ENCODE measurements around the gene ZGLP1.

DNA sequence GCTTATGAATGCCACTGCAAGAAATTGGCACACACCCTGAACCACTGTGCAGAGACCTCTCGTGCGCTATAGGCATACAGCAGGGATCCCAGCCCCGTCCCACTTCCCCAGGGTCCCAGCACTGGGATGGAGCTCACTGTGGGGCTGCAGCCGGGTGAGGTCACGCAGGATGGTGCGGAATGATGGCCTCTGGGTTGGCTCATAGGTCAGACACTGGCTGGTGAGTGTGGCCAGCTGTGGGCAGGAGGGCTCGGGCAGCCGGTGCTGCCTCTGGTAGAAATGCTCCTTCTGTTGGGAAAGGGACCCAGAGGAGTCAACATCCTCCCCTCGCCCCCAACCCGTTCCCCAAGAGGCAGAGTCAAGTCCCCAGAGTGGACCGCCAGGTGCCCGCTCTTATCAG lies 46.8 kb upstream of the ZGLP1 start:
- TF ChIP-seq POLR2A (IDR thresholded peaks at IDR 0.05; ENCODE audit: insufficient read depth in 1 of 2, low read depth in 2 of 2, low read length in 2 of 2), result no peak
- TF ChIP-seq, protein P1, sequence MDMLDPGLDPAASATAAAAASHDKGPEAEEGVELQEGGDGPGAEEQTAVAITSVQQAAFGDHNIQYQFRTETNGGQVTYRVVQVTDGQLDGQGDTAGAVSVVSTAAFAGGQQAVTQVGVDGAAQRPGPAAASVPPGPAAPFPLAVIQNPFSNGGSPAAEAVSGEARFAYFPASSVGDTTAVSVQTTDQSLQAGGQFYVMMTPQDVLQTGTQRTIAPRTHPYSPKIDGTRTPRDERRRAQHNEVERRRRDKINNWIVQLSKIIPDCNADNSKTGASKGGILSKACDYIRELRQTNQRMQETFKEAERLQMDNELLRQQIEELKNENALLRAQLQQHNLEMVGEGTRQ (IDR thresholded peaks at IDR 0.05; ENCODE audit: low read depth, low read length), result no peak
- TF ChIP-seq, protein P1 (CRISPR knock-in tag; IDR thresholded peaks at IDR 0.05; ENCODE audit: borderline replicate concordance), result no peak
- TF ChIP-seq ZBTB10 (CRISPR knock-in tag; IDR thresholded peaks at IDR 0.05; ENCODE audit: borderline replicate concordance), result no peak
- TF ChIP-seq, protein P2, sequence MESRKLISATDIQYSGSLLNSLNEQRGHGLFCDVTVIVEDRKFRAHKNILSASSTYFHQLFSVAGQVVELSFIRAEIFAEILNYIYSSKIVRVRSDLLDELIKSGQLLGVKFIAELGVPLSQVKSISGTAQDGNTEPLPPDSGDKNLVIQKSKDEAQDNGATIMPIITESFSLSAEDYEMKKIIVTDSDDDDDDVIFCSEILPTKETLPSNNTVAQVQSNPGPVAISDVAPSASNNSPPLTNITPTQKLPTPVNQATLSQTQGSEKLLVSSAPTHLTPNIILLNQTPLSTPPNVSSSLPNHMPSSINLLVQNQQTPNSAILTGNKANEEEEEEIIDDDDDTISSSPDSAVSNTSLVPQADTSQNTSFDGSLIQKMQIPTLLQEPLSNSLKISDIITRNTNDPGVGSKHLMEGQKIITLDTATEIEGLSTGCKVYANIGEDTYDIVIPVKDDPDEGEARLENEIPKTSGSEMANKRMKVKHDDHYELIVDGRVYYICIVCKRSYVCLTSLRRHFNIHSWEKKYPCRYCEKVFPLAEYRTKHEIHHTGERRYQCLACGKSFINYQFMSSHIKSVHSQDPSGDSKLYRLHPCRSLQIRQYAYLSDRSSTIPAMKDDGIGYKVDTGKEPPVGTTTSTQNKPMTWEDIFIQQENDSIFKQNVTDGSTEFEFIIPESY (CRISPR knock-in tag; IDR thresholded peaks at IDR 0.05), result no peak
- no peak for TF ChIP-seq ZFP36L1 (CRISPR knock-in tag; IDR thresholded peaks at IDR 0.05)
- TF ChIP-seq HDAC2 (CRISPR knock-in tag; IDR thresholded peaks at IDR 0.05), result no peak
- no peak for TF ChIP-seq NCOA2 (CRISPR knock-in tag; IDR thresholded peaks at IDR 0.05)
- no peak for TF ChIP-seq ZBTB7A (CRISPR knock-in tag; IDR thresholded peaks at IDR 0.05)

Data from HepG2 (cell line).